Measurements from ENCODE around the gene NLRC4.
A peak's percentile ranks its signal among the peaks of the same experiment; 100 is the strongest.

DNA sequence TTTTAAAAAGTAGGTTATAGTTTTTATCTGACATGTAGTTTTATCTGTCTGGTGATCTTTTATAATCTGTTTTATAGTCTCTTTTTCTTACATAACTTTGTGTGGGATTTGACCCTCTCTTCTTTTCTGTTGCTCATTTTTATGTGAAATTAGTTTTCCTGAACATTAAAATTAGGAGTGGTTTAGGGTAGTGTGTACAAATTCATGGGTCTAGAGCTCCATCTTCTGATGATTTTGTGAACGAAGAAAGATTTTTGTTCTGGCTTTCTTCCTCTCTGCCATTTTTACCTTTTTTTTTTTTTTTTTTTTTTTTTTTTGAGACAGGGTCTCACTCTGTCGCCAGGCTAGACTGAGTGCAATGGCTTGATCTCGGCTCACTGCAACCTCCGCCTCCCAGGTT, 52.4 kb downstream of the NLRC4 start:
- peak; percentile 35 to 50; a peak in 4 of 5 replicates for TF ChIP-seq RAD21 (conservative IDR thresholded peaks at IDR 0.05 in 1 of 2, IDR thresholded peaks at IDR 0.05 in 1 of 2)
- no peak for TF ChIP-seq POLR2A (IDR thresholded peaks at IDR 0.05; ENCODE audit: low read length)
- no peak for TF ChIP-seq SMC3 (IDR thresholded peaks at IDR 0.05)
- TF ChIP-seq, protein P1, sequence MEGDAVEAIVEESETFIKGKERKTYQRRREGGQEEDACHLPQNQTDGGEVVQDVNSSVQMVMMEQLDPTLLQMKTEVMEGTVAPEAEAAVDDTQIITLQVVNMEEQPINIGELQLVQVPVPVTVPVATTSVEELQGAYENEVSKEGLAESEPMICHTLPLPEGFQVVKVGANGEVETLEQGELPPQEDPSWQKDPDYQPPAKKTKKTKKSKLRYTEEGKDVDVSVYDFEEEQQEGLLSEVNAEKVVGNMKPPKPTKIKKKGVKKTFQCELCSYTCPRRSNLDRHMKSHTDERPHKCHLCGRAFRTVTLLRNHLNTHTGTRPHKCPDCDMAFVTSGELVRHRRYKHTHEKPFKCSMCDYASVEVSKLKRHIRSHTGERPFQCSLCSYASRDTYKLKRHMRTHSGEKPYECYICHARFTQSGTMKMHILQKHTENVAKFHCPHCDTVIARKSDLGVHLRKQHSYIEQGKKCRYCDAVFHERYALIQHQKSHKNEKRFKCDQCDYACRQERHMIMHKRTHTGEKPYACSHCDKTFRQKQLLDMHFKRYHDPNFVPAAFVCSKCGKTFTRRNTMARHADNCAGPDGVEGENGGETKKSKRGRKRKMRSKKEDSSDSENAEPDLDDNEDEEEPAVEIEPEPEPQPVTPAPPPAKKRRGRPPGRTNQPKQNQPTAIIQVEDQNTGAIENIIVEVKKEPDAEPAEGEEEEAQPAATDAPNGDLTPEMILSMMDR (IDR thresholded peaks at IDR 0.05) = peak; percentile 36; the same call in 2 of the 3 replicates
- no peak for TF ChIP-seq JUN (IDR thresholded peaks at IDR 0.05)
- no peak for TF ChIP-seq RNF2 (IDR thresholded peaks at IDR 0.05; ENCODE audit: borderline replicate concordance, low read depth)
- TF ChIP-seq EP300 (IDR thresholded peaks at IDR 0.05) = no peak
- TF ChIP-seq, protein P2, sequence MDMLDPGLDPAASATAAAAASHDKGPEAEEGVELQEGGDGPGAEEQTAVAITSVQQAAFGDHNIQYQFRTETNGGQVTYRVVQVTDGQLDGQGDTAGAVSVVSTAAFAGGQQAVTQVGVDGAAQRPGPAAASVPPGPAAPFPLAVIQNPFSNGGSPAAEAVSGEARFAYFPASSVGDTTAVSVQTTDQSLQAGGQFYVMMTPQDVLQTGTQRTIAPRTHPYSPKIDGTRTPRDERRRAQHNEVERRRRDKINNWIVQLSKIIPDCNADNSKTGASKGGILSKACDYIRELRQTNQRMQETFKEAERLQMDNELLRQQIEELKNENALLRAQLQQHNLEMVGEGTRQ (IDR thresholded peaks at IDR 0.05) = no peak
- no peak for TF ChIP-seq ZSCAN20 (CRISPR knock-in tag; IDR thresholded peaks at IDR 0.05)
- TF ChIP-seq ELK1 (IDR thresholded peaks at IDR 0.05; ENCODE audit: low read depth, low read length) = no peak
- no peak for TF ChIP-seq EHMT2 (IDR thresholded peaks at IDR 0.05; ENCODE audit: low read depth)
- TF ChIP-seq ESRRA (IDR thresholded peaks at IDR 0.05; ENCODE audit: borderline replicate concordance, low read length) = no peak
- TF ChIP-seq HEYL (CRISPR knock-in tag; IDR thresholded peaks at IDR 0.05) = no peak
